Glutamatergic neuron (in vitro differentiated cells): ENCODE data around the gene SUSD6. TPM values are rescaled to one million over a fixed set of nuclear protein-coding genes. Genes with fewer than 3 reads are reported as not detected.
"Not testable (repeated sequence)": the region's sequence is repeated elsewhere in the genome, so short reads cannot be mapped to it uniquely, and the experiment has no call there.

Source experiments
- DNase-seq: peaks from one replicate; pipeline ENCODE4 v3.0.0; 2022
- H3K27ac Mint-ChIP-seq: one replicate; pipeline ENCODE4 v1.8.0; 2020; ENCODE audit warnings: mild to moderate bottlenecking, mixed read lengths, inconsistent platforms; ENCODE audit not compliant: unreplicated experiment
- H3K27me3 Mint-ChIP-seq: one replicate; pipeline ENCODE4 v1.8.0; 2020; ENCODE audit warnings: mild to moderate bottlenecking, moderate library complexity, mixed read lengths, inconsistent platforms; ENCODE audit not compliant: unreplicated experiment
- H3K36me3 Mint-ChIP-seq: one replicate; pipeline ENCODE4 v1.8.0; 2020; ENCODE audit warnings: mild to moderate bottlenecking, mixed read lengths, inconsistent platforms; ENCODE audit not compliant: unreplicated experiment
- H3K4me1 Mint-ChIP-seq: one replicate; pipeline ENCODE4 v1.8.0; 2020; ENCODE audit warnings: mild to moderate bottlenecking, low read depth, mixed read lengths, inconsistent platforms; ENCODE audit not compliant: unreplicated experiment
- H3K4me3 Mint-ChIP-seq: one replicate; pipeline ENCODE4 v1.8.0; 2020; ENCODE audit warnings: mild to moderate bottlenecking, mixed read lengths, inconsistent platforms; ENCODE audit not compliant: unreplicated experiment
- H3K9me3 Mint-ChIP-seq: one replicate; pipeline ENCODE4 v1.8.0; 2020; ENCODE audit warnings: mild to moderate bottlenecking, moderate library complexity, mixed read lengths, inconsistent platforms; ENCODE audit not compliant: unreplicated experiment
- CTCF ChIP-seq: fragments of 200-600 bp; sonication (generic); IDR thresholded peaks from one replicate; pipeline ENCODE4 v1.5.0; 2021; ENCODE audit not compliant: partially characterized antibody, unreplicated experiment
- total RNA-seq: library from RNA; stranded (reverse); fragmentation: NEBNext Ultra II Directional; extraction: Animal tissue kit (Norgen Biotek cat#: 25700); gene quantifications from one replicate; pipeline ENCODE4 v1.2.1, GENCODE V29; 2021; ENCODE audit not compliant: unreplicated experiment

SUSD6 gene
- total RNA-seq, 1 donor from 2014 or later = 106 TPM

- Mint-ChIP-seq H3K27me3 (peaks cover 24% of the 10 kb centered on the region), H3K4me3 (peak overlapping the region; percentile 75), H3K36me3 (peaks cover 11% of the 10 kb centered on the region), H3K4me1 (peaks cover 74% of the 10 kb centered on the region), H3K9me3 (peaks cover 16% of the 10 kb centered on the region), H3K27ac (peak overlapping the region; percentile 99)
- no peak for DNase-seq
- no peak for TF ChIP-seq CTCF
Measured at GRCh38 chr14:69636718-69637480, 25.5 kb downstream of the SUSD6 start.

GRCh38 chr14:69637503-69638031 is 26.2 kb downstream of the SUSD6 start:
- peaks cover 24% of the 10 kb centered on the region for H3K27me3 Mint-ChIP-seq
- H3K4me1 Mint-ChIP-seq = peaks cover 67% of the 10 kb centered on the region
- DNase-seq = peak; percentile 83
- H3K27ac Mint-ChIP-seq = peak overlapping the region; percentile 99
- H3K9me3 Mint-ChIP-seq = peaks cover 20% of the 10 kb centered on the region
- no peak for TF ChIP-seq CTCF
- peak overlapping the region; percentile 75 for H3K4me3 Mint-ChIP-seq
- peaks cover 17% of the 10 kb centered on the region for H3K36me3 Mint-ChIP-seq

- peaks cover 26% of the 10 kb centered on the region for H3K36me3 Mint-ChIP-seq
- TF ChIP-seq CTCF = no peak
- no peak overlapping the region for H3K27ac Mint-ChIP-seq
- H3K9me3 Mint-ChIP-seq = peaks cover 23% of the 10 kb centered on the region
- no peak for DNase-seq
- no peak overlapping the region for H3K4me3 Mint-ChIP-seq
- H3K27me3 Mint-ChIP-seq = peaks cover 13% of the 10 kb centered on the region
- H3K4me1 Mint-ChIP-seq = peaks cover 43% of the 10 kb centered on the region
Measured at GRCh38 chr14:69640931-69641330, 29.5 kb downstream of the SUSD6 start.

GRCh38 chr14:69642212-69642793 is 30.9 kb downstream of the SUSD6 start:
- H3K27ac Mint-ChIP-seq = peak overlapping the region; percentile 52
- not testable (repeated sequence) for H3K4me3 Mint-ChIP-seq, H3K27me3 Mint-ChIP-seq, DNase-seq
- H3K36me3 Mint-ChIP-seq = peaks cover 30% of the 10 kb centered on the region
- peaks cover 38% of the 10 kb centered on the region for H3K4me1 Mint-ChIP-seq
- peaks cover 25% of the 10 kb centered on the region for H3K9me3 Mint-ChIP-seq

GRCh38 chr14:69643430-69644200 is 32.2 kb downstream of the SUSD6 start:
- H3K36me3 Mint-ChIP-seq = peaks cover 30% of the 10 kb centered on the region
- no peak overlapping the region for H3K27ac Mint-ChIP-seq
- no peak overlapping the region for H3K4me3 Mint-ChIP-seq
- peaks cover 15% of the 10 kb centered on the region for H3K9me3 Mint-ChIP-seq
- peaks cover 37% of the 10 kb centered on the region for H3K4me1 Mint-ChIP-seq
- no peak for TF ChIP-seq CTCF
- DNase-seq = no peak
- peaks cover 3% of the 10 kb centered on the region for H3K27me3 Mint-ChIP-seq
